HCT116 (cell line): ENCODE results near the gene IQGAP2. TPM values are rescaled to one million over a fixed set of nuclear protein-coding genes. Genes with fewer than 3 reads are reported as not detected.
A peak's percentile ranks its signal among the peaks of the same experiment; 100 is the strongest.

ENCODE experiments used
- ATAC-seq: fragments of 200-7000 bp; cut with Tn5 transposase; 2 replicates; pipeline ENCODE4 v1.9.1; 2020; ENCODE audit warnings: mild to moderate bottlenecking, moderate library complexity
- BruUV-seq: library from RNA; stranded (reverse); fragments of 400-500 nt; replicated peaks from 2 replicates; lab custom pipeline; 2021; lab: Mats Ljungman, UMichigan
- CTCF ChIA-PET: fragments of 300-600 bp; sonication (Branson Sonifier 250); formaldehyde crosslinking; loops from one replicate; lab custom pipeline; 2021; ENCODE audit warnings: antibody characterized with exemption; lab: Charles Lee
- POLR2A ChIA-PET: fragments of 300-600, 350-600 bp; sonication (Branson Sonifier 250); formaldehyde crosslinking; loops from one replicate; lab custom pipeline; 2021; ENCODE audit warnings: antibody characterized with exemption; lab: Charles Lee
- RAD21 ChIA-PET, 2 experiments: fragments of 300-600 bp; sonication (Branson Sonifier 250); formaldehyde crosslinking; loops; one replicate each; lab custom pipeline; 2023; ENCODE audit warnings: low total read pairs in 2 of 2; ENCODE audit not compliant: uncharacterized antibody in 2 of 2, unreplicated experiment in 2 of 2, low non-redundant PET in 1 of 2; lab: Charles Lee
- DNase-seq: peaks from one replicate; pipeline ENCODE4 v3.0.0-alpha.2; 2010; ENCODE audit warnings: low read depth, low spot score
- H2AFZ ChIP-seq: fragments of 200-600 bp; shearing (Covaris generic), sonication (generic); 2 replicates; pipeline ENCODE4 v1.6.1; 2017; ENCODE audit warnings: low read depth, mixed run types, mixed read lengths, antibody characterized with exemption, low read length; ENCODE audit not compliant: poor library complexity, severe bottlenecking
- H3K27ac ChIP-seq: 2 replicates; pipeline ENCODE4 v1.5.1; 2012; ENCODE audit warnings: low read depth, low read length
- H3K27me3 ChIP-seq: fragments of 200-600 bp; sonication (generic); 2 replicates; pipeline ENCODE4 v1.6.1; 2016; ENCODE audit warnings: mixed run types, low read length, mixed read lengths; ENCODE audit not compliant: insufficient read depth
- H3K36me3 ChIP-seq, 2 experiments: fragments of 200-500 bp in 1 of 2; fragments of 200-600 bp in 1 of 2; sonication (Bioruptor generic) in 1 of 2; sonication (generic) in 1 of 2; 2 replicates each; pipeline versions ENCODE4 v1.5.1 to v1.6.1; 2014 to 2016; ENCODE audit warnings: low read length in 2 of 2, inconsistent platforms in 1 of 2, mixed read lengths in 1 of 2, mixed run types in 1 of 2; ENCODE audit not compliant: insufficient read depth in 2 of 2, control insufficient read depth in 1 of 2
- H3K4me1 ChIP-seq, 2 experiments: fragments of 200-600 bp in 1 of 2; sonication (generic) in 1 of 2; 2 replicates each; pipeline versions ENCODE4 v1.5.1 to v1.6.1; 2012 to 2017; ENCODE audit warnings: low read length in 2 of 2, inconsistent platforms in 1 of 2, mild to moderate bottlenecking in 1 of 2, mixed read lengths in 1 of 2, mixed run types in 1 of 2, moderate library complexity in 1 of 2; ENCODE audit not compliant: insufficient read depth in 2 of 2, control insufficient read depth in 1 of 2
- H3K4me2 ChIP-seq: fragments of 200-600 bp; sonication (generic); 2 replicates; pipeline ENCODE4 v1.6.1; 2017; ENCODE audit warnings: mixed run types, low read length, mixed read lengths
- H3K4me3 ChIP-seq, 2 experiments: fragments of 200-600 bp in 1 of 2; sonication (generic) in 1 of 2; replicated peaks in 1 of 2; 2 replicates each; pipeline ENCODE4 v1.5.1; 2011 to 2016; ENCODE audit warnings: low read length in 2 of 2, control low read depth in 1 of 2, low read depth in 1 of 2, mild to moderate bottlenecking in 1 of 2, mixed read lengths in 1 of 2, mixed run types in 1 of 2
- H3K79me2 ChIP-seq: fragments of 200-600 bp; sonication (generic); 2 replicates; pipeline ENCODE4 v1.6.1; 2017; ENCODE audit warnings: mild to moderate bottlenecking, mixed run types, low read length, moderate library complexity, mixed read lengths; ENCODE audit not compliant: insufficient read depth
- H3K9ac ChIP-seq: fragments of 200-600 bp; sonication (generic); 2 replicates; pipeline ENCODE4 v1.6.1; 2016; ENCODE audit warnings: low read length, mixed read lengths
- H3K9me2 ChIP-seq: fragments of 200-600 bp; sonication (generic), shearing (Covaris generic); 2 replicates; pipeline ENCODE4 v1.6.1; 2017; ENCODE audit warnings: mixed run types, mild to moderate bottlenecking, moderate library complexity; ENCODE audit not compliant: insufficient read depth
- H3K9me3 ChIP-seq, 2 experiments: fragments of 200-500 bp in 1 of 2; fragments of 200-600 bp in 1 of 2; sonication (Bioruptor generic) in 1 of 2; sonication (generic) in 1 of 2; 2 replicates each; pipeline ENCODE4 v1.6.1; 2014 to 2017; ENCODE audit warnings: low read length in 2 of 2, mixed read lengths in 2 of 2, inconsistent platforms in 1 of 2, low read depth in 1 of 2, mild to moderate bottlenecking in 1 of 2, mixed run types in 1 of 2, moderate library complexity in 1 of 2; ENCODE audit not compliant: control insufficient read depth in 1 of 2, insufficient read depth in 1 of 2
- H4K20me1 ChIP-seq: fragments of 200-600 bp; sonication (generic), shearing (Covaris generic); 2 replicates; pipeline ENCODE4 v1.6.1; 2017; ENCODE audit warnings: mixed run types, mild to moderate bottlenecking, moderate library complexity; ENCODE audit not compliant: insufficient read depth
- CBX3 ChIP-seq: IDR thresholded peaks from 2 replicates; pipeline ENCODE4 v1.6.1; 2012; ENCODE audit warnings: low read depth
- EGR1 ChIP-seq: IDR thresholded peaks from 2 replicates; pipeline ENCODE4 v1.6.1; 2012; ENCODE audit warnings: low read depth
- ELF1 ChIP-seq: IDR thresholded peaks from 2 replicates; pipeline ENCODE4 v1.6.1; 2012; ENCODE audit warnings: low read depth, borderline replicate concordance
- EZH2phosphoT487 ChIP-seq: fragments of 200-600 bp; IDR thresholded peaks from 2 replicates; pipeline ENCODE4 v1.6.1; 2018; ENCODE audit warnings: antibody characterized with exemption, borderline replicate concordance
- FOSL1 ChIP-seq: IDR thresholded peaks from 2 replicates; pipeline ENCODE4 v1.6.1; 2012; ENCODE audit warnings: low read depth
- JUND ChIP-seq: IDR thresholded peaks from 2 replicates; pipeline ENCODE4 v1.6.1; 2012
- POLR2A ChIP-seq: IDR thresholded peaks from 2 replicates; pipeline ENCODE4 v1.7.0; 2011; ENCODE audit warnings: borderline replicate concordance; ENCODE audit not compliant: insufficient read depth, insufficient read length; ENCODE audit errors: extremely low read depth
- POLR2AphosphoS5 ChIP-seq: IDR thresholded peaks from 2 replicates; pipeline ENCODE4 v1.6.1; 2011; ENCODE audit warnings: mild to moderate bottlenecking, low read depth, low read length, moderate library complexity
- SRF ChIP-seq: IDR thresholded peaks from 2 replicates; pipeline ENCODE4 v1.6.1; 2012; ENCODE audit warnings: low read depth
- YY1 ChIP-seq: IDR thresholded peaks from 2 replicates; pipeline ENCODE4 v1.6.1; 2011; ENCODE audit warnings: low read length, low read depth, moderate library complexity, mild to moderate bottlenecking; ENCODE audit not compliant: insufficient replicate concordance; ENCODE audit errors: extremely low read depth
- ZNF274 ChIP-seq: fragments of 200-500 bp; sonication (Bioruptor generic); IDR thresholded peaks from 2 replicates; pipeline ENCODE4 v1.6.1; 2014; ENCODE audit warnings: mild to moderate bottlenecking, low read depth, low read length, inconsistent platforms
- intact Hi-C: fragments of 100-400 bp; cut with micrococcal nuclease; formaldehyde crosslinking; loops from 2 replicates; pipeline ENCODE4 v1.10.0; 2022
- total RNA-seq: library from RNA; stranded (reverse); gene quantifications from one replicate; pipeline ENCODE4 v1.2.1, GENCODE V29; 2021; ENCODE audit not compliant: unreplicated experiment
- TF ChIP-seq, protein P1 (sequence below): IDR thresholded peaks from 2 replicates; pipeline ENCODE4 v1.6.1; 2012
- TF ChIP-seq, protein P2 (sequence below): IDR thresholded peaks from 2 replicates; pipeline ENCODE4 v1.6.1; 2011; ENCODE audit warnings: mild to moderate bottlenecking, low read length, moderate library complexity; ENCODE audit not compliant: insufficient replicate concordance; ENCODE audit errors: extremely low read depth
- TF ChIP-seq, protein P3 (sequence below): IDR thresholded peaks from 2 replicates; pipeline ENCODE4 v1.6.1; 2012; ENCODE audit warnings: low read depth

The IQGAP2 gene
- total RNA-seq, 1 experiment from 2014 or later, result 2.0 TPM

DNA sequence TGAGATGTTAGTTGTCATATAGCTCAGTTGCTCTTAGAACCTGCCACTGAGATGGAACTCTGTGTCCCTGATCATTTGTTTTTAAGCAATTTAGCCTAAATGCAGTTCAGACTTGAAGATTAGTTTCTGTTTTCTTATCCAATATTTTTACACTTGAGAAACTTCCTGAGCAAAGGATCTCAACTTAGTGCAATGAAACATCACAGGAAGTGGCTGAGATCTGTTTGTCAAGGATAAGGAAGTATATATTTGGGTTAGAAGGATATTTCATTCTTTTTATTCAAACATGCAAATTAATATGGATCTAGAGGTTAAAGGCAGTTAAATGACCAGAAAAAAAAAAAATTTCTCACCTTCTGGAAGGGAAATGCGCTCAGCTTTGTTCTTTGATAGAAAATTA, 293.2 kb downstream of the IQGAP2 start:
- H3K27me3 ChIP-seq, result no peaks in the 10 kb centered on the region
- H3K4me2 ChIP-seq, result no peak overlapping the region
- no peaks in the 10 kb centered on the region for H4K20me1 ChIP-seq
- ChIA-PET CTCF (no interaction called here), POLR2A (interaction anchor here (0.6 kb wide), 1 partner anchor 123 kb away, joined by 3 read pairs; the partner anchor contains the start of gene F2RL1), RAD21 (no interaction called here)
- H3K79me2 ChIP-seq, result no peaks in the 10 kb centered on the region
- peak overlapping the region; percentile 48 for H2AFZ ChIP-seq
- H3K4me3 ChIP-seq, result no peak overlapping the region
- no peak for DNase-seq
- no peaks in the 10 kb centered on the region for H3K9me2 ChIP-seq
- ATAC-seq, result no peak
- no peaks in the 10 kb centered on the region for H3K36me3 ChIP-seq
- H3K9me3 ChIP-seq, result no peaks in the 10 kb centered on the region
- no peak overlapping the region for H3K9ac ChIP-seq
- intact Hi-C loops, result no loop called here
- no peak for TF ChIP-seq EGR1
- no peak for TF ChIP-seq ELF1
- TF ChIP-seq CBX3, result no peak
- no peak for TF ChIP-seq POLR2AphosphoS5
- TF ChIP-seq SRF, result no peak
- no peak for TF ChIP-seq ZNF274
- TF ChIP-seq, protein P1, sequence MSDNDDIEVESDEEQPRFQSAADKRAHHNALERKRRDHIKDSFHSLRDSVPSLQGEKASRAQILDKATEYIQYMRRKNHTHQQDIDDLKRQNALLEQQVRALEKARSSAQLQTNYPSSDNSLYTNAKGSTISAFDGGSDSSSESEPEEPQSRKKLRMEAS, result no peak
- TF ChIP-seq YY1, result no peak
- H3K27ac ChIP-seq, result no peak overlapping the region
- BruUV-seq, result no TSS peak
- H3K4me1 ChIP-seq, result peaks cover 4 to 7% of the 10 kb centered on the region in 2 experiments; a peak in 2 of 4 replicates

DNA sequence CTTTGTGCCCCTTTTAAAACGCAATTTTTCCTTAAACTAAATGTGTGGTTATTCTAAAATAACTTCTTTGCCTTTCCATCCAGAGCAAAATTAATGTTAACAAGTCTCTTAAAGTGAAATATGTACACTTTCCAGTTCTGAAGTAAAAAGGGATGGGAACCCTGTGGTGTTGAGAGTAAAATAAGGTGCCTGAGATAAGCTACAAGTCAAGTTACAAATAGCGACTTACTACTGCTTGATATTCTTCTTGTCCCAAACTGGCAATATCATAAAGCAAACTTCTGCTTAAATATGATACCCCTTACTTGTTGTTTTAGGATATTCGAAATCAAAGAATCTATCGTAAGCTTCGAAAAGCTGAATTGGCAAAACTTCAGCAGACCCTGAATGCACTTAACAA, 294.6 kb downstream of the IQGAP2 start:
- Histone ChIP-seq H3K27ac (no peak overlapping the region), H4K20me1 (no peaks in the 10 kb centered on the region), H3K4me2 (no peak overlapping the region), H3K9ac (no peak overlapping the region), H3K36me3 (no peaks in the 10 kb centered on the region), H3K27me3 (no peaks in the 10 kb centered on the region), H3K4me1 (no peaks in the 10 kb centered on the region), H2AFZ (no peak overlapping the region), H3K9me3 (no peaks in the 10 kb centered on the region), H3K4me3 (no peak overlapping the region), H3K79me2 (no peaks in the 10 kb centered on the region), H3K9me2 (no peaks in the 10 kb centered on the region)
- CTCF ChIA-PET, result no interaction called here
- POLR2A ChIA-PET, result no interaction called here
- no TSS peak for BruUV-seq
- TF ChIP-seq JUND (no peak), FOSL1 (no peak), EZH2phosphoT487 (no peak), ZNF274 (no peak), YY1 (no peak), POLR2A (no peak)
- TF ChIP-seq, protein P2, sequence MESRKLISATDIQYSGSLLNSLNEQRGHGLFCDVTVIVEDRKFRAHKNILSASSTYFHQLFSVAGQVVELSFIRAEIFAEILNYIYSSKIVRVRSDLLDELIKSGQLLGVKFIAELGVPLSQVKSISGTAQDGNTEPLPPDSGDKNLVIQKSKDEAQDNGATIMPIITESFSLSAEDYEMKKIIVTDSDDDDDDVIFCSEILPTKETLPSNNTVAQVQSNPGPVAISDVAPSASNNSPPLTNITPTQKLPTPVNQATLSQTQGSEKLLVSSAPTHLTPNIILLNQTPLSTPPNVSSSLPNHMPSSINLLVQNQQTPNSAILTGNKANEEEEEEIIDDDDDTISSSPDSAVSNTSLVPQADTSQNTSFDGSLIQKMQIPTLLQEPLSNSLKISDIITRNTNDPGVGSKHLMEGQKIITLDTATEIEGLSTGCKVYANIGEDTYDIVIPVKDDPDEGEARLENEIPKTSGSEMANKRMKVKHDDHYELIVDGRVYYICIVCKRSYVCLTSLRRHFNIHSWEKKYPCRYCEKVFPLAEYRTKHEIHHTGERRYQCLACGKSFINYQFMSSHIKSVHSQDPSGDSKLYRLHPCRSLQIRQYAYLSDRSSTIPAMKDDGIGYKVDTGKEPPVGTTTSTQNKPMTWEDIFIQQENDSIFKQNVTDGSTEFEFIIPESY, result no peak
- TF ChIP-seq, protein P3, sequence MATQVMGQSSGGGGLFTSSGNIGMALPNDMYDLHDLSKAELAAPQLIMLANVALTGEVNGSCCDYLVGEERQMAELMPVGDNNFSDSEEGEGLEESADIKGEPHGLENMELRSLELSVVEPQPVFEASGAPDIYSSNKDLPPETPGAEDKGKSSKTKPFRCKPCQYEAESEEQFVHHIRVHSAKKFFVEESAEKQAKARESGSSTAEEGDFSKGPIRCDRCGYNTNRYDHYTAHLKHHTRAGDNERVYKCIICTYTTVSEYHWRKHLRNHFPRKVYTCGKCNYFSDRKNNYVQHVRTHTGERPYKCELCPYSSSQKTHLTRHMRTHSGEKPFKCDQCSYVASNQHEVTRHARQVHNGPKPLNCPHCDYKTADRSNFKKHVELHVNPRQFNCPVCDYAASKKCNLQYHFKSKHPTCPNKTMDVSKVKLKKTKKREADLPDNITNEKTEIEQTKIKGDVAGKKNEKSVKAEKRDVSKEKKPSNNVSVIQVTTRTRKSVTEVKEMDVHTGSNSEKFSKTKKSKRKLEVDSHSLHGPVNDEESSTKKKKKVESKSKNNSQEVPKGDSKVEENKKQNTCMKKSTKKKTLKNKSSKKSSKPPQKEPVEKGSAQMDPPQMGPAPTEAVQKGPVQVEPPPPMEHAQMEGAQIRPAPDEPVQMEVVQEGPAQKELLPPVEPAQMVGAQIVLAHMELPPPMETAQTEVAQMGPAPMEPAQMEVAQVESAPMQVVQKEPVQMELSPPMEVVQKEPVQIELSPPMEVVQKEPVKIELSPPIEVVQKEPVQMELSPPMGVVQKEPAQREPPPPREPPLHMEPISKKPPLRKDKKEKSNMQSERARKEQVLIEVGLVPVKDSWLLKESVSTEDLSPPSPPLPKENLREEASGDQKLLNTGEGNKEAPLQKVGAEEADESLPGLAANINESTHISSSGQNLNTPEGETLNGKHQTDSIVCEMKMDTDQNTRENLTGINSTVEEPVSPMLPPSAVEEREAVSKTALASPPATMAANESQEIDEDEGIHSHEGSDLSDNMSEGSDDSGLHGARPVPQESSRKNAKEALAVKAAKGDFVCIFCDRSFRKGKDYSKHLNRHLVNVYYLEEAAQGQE, result no peak
- DNase-seq (no peak), ATAC-seq (no peak)
- RAD21 ChIA-PET, result no interaction called here
- intact Hi-C loops, result no loop called here
